ENCODE measurements around the gene RHBDD1. TPM values are rescaled to one million over a fixed set of nuclear protein-coding genes. Genes with fewer than 3 reads are reported as not detected.

Gene RHBDD1
- total RNA-seq, 4 donors from 2014 or later: 19.5 to 91.5 (median 47.3) TPM

GRCh38 chr2:226916669-226917068 is 80.8 kb downstream of the RHBDD1 start:
- Histone ChIP-seq H3K4me1 (no peaks in the 10 kb centered on the region), H3K27me3 (no peaks in the 10 kb centered on the region), H3K9me3 (no peaks in the 10 kb centered on the region), H3K36me3 (no peaks in the 10 kb centered on the region), H3K27ac (no peak overlapping the region), H3K4me3 (no peak overlapping the region)
- TF ChIP-seq POLR2A (IDR thresholded peaks at IDR 0.05): no peak
- TF ChIP-seq, protein P1, sequence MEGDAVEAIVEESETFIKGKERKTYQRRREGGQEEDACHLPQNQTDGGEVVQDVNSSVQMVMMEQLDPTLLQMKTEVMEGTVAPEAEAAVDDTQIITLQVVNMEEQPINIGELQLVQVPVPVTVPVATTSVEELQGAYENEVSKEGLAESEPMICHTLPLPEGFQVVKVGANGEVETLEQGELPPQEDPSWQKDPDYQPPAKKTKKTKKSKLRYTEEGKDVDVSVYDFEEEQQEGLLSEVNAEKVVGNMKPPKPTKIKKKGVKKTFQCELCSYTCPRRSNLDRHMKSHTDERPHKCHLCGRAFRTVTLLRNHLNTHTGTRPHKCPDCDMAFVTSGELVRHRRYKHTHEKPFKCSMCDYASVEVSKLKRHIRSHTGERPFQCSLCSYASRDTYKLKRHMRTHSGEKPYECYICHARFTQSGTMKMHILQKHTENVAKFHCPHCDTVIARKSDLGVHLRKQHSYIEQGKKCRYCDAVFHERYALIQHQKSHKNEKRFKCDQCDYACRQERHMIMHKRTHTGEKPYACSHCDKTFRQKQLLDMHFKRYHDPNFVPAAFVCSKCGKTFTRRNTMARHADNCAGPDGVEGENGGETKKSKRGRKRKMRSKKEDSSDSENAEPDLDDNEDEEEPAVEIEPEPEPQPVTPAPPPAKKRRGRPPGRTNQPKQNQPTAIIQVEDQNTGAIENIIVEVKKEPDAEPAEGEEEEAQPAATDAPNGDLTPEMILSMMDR (IDR thresholded peaks at IDR 0.05): no peak
- intact Hi-C loops (cut with DNase I; ENCODE audit: low total_unique reads): no loop called here
- DNase-seq: no peak

- no peaks in the 10 kb centered on the region for H3K9me3 ChIP-seq
Measured at GRCh38 chr2:226932443-226932842, 96.6 kb downstream of the RHBDD1 start.

GRCh38 chr2:226934546-226935201 is 98.8 kb downstream of the RHBDD1 start:
- Histone ChIP-seq H3K9me3 (no peaks in the 10 kb centered on the region), H3K36me3 (no peaks in the 10 kb centered on the region), H3K4me3 (no peak overlapping the region), H3K4me1 (no peaks in the 10 kb centered on the region), H3K27ac (no peak overlapping the region), H3K27me3 (no peaks in the 10 kb centered on the region)
- no peak for DNase-seq
- TF ChIP-seq POLR2A (IDR thresholded peaks at IDR 0.05): no peak
- TF ChIP-seq, protein P1 (IDR thresholded peaks at IDR 0.05): no peak
- intact Hi-C loops (cut with DNase I; ENCODE audit: low total_unique reads): no loop called here

More at GRCh38 chr2:226932443-226932842, 96.6 kb downstream of the RHBDD1 start:
- no peak overlapping the region for H3K4me3 ChIP-seq
- TF ChIP-seq, protein P1 (IDR thresholded peaks at IDR 0.05): no peak
- no peak for TF ChIP-seq POLR2A (IDR thresholded peaks at IDR 0.05)
- H3K27ac ChIP-seq: no peak overlapping the region
- no peaks in the 10 kb centered on the region for H3K36me3 ChIP-seq
- H3K27me3 ChIP-seq: no peaks in the 10 kb centered on the region
- intact Hi-C loops (cut with DNase I; ENCODE audit: low total_unique reads): no loop called here
- DNase-seq: no peak
- no peaks in the 10 kb centered on the region for H3K4me1 ChIP-seq

DNA sequence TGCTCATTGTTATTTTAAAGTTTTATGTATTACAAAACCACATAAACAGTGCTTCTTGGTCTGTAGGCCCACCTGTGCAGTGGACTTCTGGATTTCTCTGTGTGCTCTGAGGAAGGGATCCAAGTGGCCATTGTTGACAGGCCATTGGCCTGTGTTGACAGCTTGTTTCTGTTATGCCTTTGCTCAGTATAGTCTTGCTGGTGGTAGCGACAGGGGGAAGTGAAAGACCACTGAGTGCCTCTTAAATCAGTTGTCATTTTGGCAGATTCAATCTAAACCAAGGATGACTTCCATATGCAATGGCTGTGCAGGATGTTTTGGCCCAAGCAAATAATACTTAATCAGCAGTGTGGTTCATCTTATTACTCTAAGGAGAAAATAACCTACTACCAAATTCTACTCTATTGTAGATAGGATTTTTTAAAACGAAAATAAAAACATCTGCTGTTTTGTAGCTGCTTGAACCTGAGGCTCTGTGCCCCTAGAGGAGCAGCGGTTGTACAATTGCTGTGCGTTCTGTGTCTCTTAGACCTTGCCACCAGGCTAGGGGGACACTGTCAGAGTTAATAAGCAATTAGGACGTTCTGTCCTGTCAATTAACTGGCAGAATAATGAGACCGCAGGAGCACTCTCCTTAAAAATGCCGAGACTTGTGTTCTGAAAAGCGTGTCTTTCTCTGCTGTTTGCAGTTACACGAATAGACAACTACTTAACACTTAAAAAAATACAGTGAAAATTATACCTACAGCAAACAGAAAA is 108.2 kb downstream of the RHBDD1 start:
- peaks cover 0 to 4% of the 10 kb centered on the region in 2 donors for H3K9me3 ChIP-seq
- no peak for DNase-seq
- H3K27ac ChIP-seq: no peak overlapping the region
- no peaks in the 10 kb centered on the region for H3K36me3 ChIP-seq
- TF ChIP-seq, protein P1 (IDR thresholded peaks at IDR 0.05): no peak
- TF ChIP-seq POLR2A (IDR thresholded peaks at IDR 0.05): no peak
- H3K4me3 ChIP-seq: no peak overlapping the region
- intact Hi-C loops (cut with DNase I; ENCODE audit: low total_unique reads): no loop called here
- no peaks in the 10 kb centered on the region for H3K27me3 ChIP-seq
- H3K4me1 ChIP-seq: no peaks in the 10 kb centered on the region

DNA sequence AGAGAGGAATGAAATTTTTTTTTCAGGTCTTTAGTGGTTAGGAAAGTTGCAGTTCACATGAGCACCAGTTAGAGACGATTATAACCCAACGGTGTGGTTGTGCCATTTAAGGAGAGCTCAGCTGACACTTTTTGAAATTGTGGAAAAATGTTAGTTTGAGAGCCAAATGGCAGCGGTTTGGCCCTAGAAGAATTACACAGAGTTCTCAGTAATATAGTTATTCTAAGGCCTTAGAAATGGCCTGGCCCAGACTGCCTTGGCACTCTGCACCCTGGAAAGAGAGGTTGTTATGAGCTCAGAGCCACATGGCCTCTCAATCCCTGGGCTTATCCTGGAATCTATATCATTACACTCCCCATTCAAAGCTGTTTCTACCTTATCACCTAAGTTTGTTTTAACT is 117.4 kb downstream of the RHBDD1 start:
- intact Hi-C loops (cut with DNase I; ENCODE audit: low total_unique reads): no loop called here
- no peak for DNase-seq
- H3K27ac ChIP-seq: no peak overlapping the region

More for the DNA sequence above, 117.4 kb downstream of the RHBDD1 start:
- Histone ChIP-seq H3K36me3 (no peaks in the 10 kb centered on the region), H3K4me3 (no peak overlapping the region), H3K27me3 (no peaks in the 10 kb centered on the region), H3K9me3 (no peaks in the 10 kb centered on the region), H3K4me1 (no peaks in the 10 kb centered on the region)
- TF ChIP-seq, protein P1 (IDR thresholded peaks at IDR 0.05): no peak
- no peak for TF ChIP-seq POLR2A (IDR thresholded peaks at IDR 0.05)

Measured in uterus (tissue), 4 donors.